Measurements from ENCODE around the gene PAAF1. TPM values are rescaled to one million over a fixed set of nuclear protein-coding genes. Genes with fewer than 3 reads are reported as not detected.

PAAF1 gene
- polyA plus RNA-seq, 4 donors = 9.2 to 31.7 (median 13.6) TPM

DNA sequence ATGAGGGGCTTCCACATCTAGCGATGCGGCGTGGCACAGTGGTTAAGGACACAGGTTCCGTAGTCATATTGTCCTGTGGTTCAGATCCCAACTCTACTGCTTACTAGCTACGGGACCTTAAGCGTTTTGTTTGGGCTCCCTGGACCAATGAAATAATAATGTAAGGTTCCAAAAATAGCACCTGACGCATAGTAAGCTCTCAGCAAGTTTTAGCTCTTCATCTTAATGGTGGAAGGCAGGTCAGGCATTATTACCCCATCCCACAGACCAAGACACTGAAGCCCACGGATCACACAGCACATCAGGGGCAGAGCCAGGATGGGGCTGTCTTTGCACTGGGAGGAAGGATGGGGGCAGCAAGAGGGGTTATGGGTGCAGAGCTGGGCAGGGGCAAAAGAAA lies 87.1 kb downstream of the PAAF1 start:
- Histone ChIP-seq H3K4me3 (ENCODE audit: low read depth in 1 of 3, low read length in 3 of 3) (no peak overlapping the region), H3K9me3 (ENCODE audit: control insufficient read depth in 2 of 2, insufficient read depth in 1 of 2, low read depth in 1 of 2, low read length in 1 of 2) (no peaks in the 10 kb centered on the region), H3K4me1 (ENCODE audit: control insufficient read depth in 3 of 3, insufficient read depth in 2 of 3, low read depth in 1 of 3, low read length in 2 of 3) (no peaks in the 10 kb centered on the region), H3K36me3 (ENCODE audit: control insufficient read depth in 3 of 3, insufficient read depth in 2 of 3, low read depth in 1 of 3, low read length in 3 of 3) (no peaks in the 10 kb centered on the region), H3K27ac (ENCODE audit: low read depth in 1 of 3, low read length in 2 of 3) (no peak overlapping the region), H3K27me3 (ENCODE audit: control insufficient read depth in 3 of 3, insufficient read depth in 3 of 3, low read length in 3 of 3) (peaks cover 0 to 3% (median 0%) of the 10 kb centered on the region in 3 donors)
- no peak for FAIRE-seq
- DNase-seq = no peak
- WGBS, 3 donors = 82 to 85% (median 84%) methylated on average over 8 of the region's 8 CpGs

DNA sequence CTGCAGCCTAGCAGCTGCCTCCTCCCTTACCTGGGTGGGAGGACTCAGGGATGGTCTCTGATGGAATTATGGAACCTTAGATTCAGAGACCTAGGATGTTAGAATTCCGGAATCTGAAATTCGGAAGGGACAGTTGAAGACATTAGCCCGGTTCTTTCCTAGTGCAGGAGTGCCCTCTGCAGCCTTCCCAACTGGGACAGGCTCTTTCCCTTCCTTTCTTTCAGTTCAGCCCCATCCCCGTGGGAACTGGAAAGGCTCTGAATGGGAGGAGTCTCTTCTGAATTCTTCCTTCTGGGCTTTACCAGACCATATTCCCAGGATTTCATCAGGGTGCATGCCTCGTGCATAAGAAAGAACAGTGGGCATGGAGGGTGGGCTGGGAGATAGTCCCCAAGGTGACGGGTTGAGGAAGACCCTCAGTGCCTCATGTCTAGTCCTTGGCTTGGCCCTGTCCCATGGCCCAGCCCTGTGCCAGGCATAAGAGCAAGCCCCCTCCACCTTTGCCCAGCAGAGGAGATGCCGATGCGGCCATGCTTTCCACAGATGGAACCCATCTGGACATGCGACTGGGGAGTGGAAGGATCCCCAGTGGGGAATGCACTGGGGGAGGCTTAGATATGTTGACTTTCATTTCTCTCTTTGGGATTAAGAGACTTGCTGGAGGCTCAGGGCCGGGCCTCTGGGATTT lies 88.4 kb downstream of the PAAF1 start:
- Histone ChIP-seq H3K4me3 (ENCODE audit: low read depth in 1 of 3, low read length in 3 of 3) (no peak overlapping the region), H3K27me3 (ENCODE audit: control insufficient read depth in 3 of 3, insufficient read depth in 3 of 3, low read length in 3 of 3) (no peaks in the 10 kb centered on the region), H3K36me3 (ENCODE audit: control insufficient read depth in 3 of 3, insufficient read depth in 2 of 3, low read depth in 1 of 3, low read length in 3 of 3) (no peaks in the 10 kb centered on the region), H3K27ac (ENCODE audit: low read depth in 1 of 3, low read length in 2 of 3) (no peak overlapping the region), H3K9me3 (ENCODE audit: control insufficient read depth in 2 of 2, insufficient read depth in 1 of 2, low read depth in 1 of 2, low read length in 1 of 2) (no peaks in the 10 kb centered on the region), H3K4me1 (ENCODE audit: control insufficient read depth in 3 of 3, insufficient read depth in 2 of 3, low read depth in 1 of 3, low read length in 2 of 3) (no peaks in the 10 kb centered on the region)
- 66 to 69% (median 68%) methylated on average over 10 of the region's 10 CpGs for WGBS, 3 donors
- DNase-seq = no peak
- FAIRE-seq = no peak

DNA sequence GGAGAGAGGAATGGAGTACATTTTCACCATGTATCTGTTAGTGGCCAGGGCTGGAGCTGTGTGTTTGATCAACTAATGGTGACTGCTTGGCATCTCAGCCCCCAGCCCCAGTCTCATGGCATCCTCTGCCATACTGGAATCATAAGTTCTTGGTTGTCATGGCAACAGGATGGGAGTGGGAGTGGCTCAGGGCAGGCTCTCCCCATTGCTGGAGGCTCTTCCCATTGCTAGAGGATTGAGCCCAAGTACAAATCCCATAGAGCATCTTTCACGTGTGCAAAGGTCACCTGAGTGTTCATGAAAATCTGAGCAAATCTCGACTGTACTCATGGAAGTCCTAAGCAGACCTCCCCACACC lies 88.9 kb downstream of the PAAF1 start:
- no peaks in the 10 kb centered on the region for H3K27me3 ChIP-seq (ENCODE audit: control insufficient read depth in 3 of 3, insufficient read depth in 3 of 3, low read length in 3 of 3)
- 17 to 60% (median 28%) methylated on average over 2 of the region's 2 CpGs for WGBS, 3 donors
- H3K4me3 ChIP-seq (ENCODE audit: low read depth in 1 of 3, low read length in 3 of 3) = no peak overlapping the region
- DNase-seq = no peak
- no peak overlapping the region for H3K27ac ChIP-seq (ENCODE audit: low read depth in 1 of 3, low read length in 2 of 3)
- H3K9me3 ChIP-seq (ENCODE audit: control insufficient read depth in 2 of 2, insufficient read depth in 1 of 2, low read depth in 1 of 2, low read length in 1 of 2) = no peaks in the 10 kb centered on the region
- FAIRE-seq = no peak
- H3K4me1 ChIP-seq (ENCODE audit: control insufficient read depth in 3 of 3, insufficient read depth in 2 of 3, low read depth in 1 of 3, low read length in 2 of 3) = no peaks in the 10 kb centered on the region
- H3K36me3 ChIP-seq (ENCODE audit: control insufficient read depth in 3 of 3, insufficient read depth in 2 of 3, low read depth in 1 of 3, low read length in 3 of 3) = no peaks in the 10 kb centered on the region

DNA sequence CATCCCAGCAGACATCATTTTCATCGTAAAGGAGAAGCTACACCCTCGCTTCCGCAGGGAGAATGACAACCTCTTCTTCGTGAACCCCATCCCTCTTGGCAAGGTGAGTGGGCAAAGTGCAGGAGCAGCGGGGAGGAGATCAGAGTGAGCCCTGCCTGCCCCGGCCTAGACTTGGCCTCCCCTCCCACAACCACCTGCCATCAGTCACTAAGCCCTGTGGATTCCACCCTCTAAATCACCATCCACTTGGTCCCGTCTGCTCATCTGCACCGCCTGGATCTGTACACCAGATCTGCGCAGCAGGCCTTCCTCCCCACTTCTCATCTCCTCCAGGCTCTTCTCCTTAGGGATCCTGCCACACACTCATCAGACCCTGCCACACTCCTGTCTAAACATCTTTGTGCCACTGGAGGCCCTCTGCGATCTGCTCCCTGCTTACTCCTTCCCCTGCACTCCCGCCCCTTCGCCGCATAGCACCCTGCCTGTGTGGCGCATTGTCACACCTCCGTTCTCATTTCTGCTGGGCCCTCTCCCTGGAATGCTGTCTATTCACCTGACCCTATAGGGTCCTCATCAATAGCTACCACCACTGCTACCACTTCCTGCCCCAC lies 91.7 kb downstream of the PAAF1 start:
- Histone ChIP-seq H3K27ac (ENCODE audit: low read depth in 1 of 3, low read length in 2 of 3) (no peak overlapping the region), H3K9me3 (ENCODE audit: control insufficient read depth in 2 of 2, insufficient read depth in 1 of 2, low read depth in 1 of 2, low read length in 1 of 2) (no peaks in the 10 kb centered on the region), H3K4me3 (ENCODE audit: low read depth in 1 of 3, low read length in 3 of 3) (no peak overlapping the region), H3K36me3 (ENCODE audit: control insufficient read depth in 3 of 3, insufficient read depth in 2 of 3, low read depth in 1 of 3, low read length in 3 of 3) (peaks cover 0 to 10% (median 0%) of the 10 kb centered on the region in 3 donors), H3K4me1 (ENCODE audit: control insufficient read depth in 3 of 3, insufficient read depth in 2 of 3, low read depth in 1 of 3, low read length in 2 of 3) (no peaks in the 10 kb centered on the region), H3K27me3 (ENCODE audit: control insufficient read depth in 3 of 3, insufficient read depth in 3 of 3, low read length in 3 of 3) (no peaks in the 10 kb centered on the region)
- FAIRE-seq (no peak), DNase-seq (no peak)
- WGBS, 3 donors = 76 to 88% (median 87%) methylated on average over 15 of the region's 15 CpGs

DNA sequence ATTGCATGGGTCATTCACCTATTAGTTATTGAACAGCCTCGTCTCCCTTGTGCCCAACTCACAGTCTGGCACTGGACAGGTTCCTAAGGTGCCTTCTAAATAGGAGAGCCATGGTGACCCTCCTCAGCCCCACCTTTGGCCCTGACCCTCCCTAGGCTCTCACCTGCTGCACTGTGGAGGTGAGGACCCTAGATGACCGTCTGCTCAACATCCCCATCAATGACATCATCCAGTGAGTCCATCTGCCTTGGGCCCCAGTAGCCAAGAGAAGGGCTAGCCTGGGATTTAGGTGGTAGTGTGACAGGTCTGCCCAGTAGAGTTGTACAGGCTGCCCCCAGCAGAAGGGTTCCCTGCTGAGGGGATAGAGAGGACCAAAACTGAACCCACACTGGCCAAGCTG lies 92.3 kb downstream of the PAAF1 start:
- Histone ChIP-seq H3K36me3 (ENCODE audit: control insufficient read depth in 3 of 3, insufficient read depth in 2 of 3, low read depth in 1 of 3, low read length in 3 of 3) (peaks cover 0 to 13% (median 0%) of the 10 kb centered on the region in 3 donors), H3K4me1 (ENCODE audit: control insufficient read depth in 3 of 3, insufficient read depth in 2 of 3, low read depth in 1 of 3, low read length in 2 of 3) (peaks cover 0 to 4% (median 0%) of the 10 kb centered on the region in 3 donors), H3K27me3 (ENCODE audit: control insufficient read depth in 3 of 3, insufficient read depth in 3 of 3, low read length in 3 of 3) (no peaks in the 10 kb centered on the region), H3K4me3 (ENCODE audit: low read depth in 1 of 3, low read length in 3 of 3) (no peak overlapping the region), H3K27ac (ENCODE audit: low read depth in 1 of 3, low read length in 2 of 3) (no peak overlapping the region), H3K9me3 (ENCODE audit: control insufficient read depth in 2 of 2, insufficient read depth in 1 of 2, low read depth in 1 of 2, low read length in 1 of 2) (no peaks in the 10 kb centered on the region)
- DNase-seq (no peak), FAIRE-seq (no peak)
- 62 to 67% (median 65%) methylated on average over 2 of the region's 2 CpGs for WGBS, 3 donors

DNA sequence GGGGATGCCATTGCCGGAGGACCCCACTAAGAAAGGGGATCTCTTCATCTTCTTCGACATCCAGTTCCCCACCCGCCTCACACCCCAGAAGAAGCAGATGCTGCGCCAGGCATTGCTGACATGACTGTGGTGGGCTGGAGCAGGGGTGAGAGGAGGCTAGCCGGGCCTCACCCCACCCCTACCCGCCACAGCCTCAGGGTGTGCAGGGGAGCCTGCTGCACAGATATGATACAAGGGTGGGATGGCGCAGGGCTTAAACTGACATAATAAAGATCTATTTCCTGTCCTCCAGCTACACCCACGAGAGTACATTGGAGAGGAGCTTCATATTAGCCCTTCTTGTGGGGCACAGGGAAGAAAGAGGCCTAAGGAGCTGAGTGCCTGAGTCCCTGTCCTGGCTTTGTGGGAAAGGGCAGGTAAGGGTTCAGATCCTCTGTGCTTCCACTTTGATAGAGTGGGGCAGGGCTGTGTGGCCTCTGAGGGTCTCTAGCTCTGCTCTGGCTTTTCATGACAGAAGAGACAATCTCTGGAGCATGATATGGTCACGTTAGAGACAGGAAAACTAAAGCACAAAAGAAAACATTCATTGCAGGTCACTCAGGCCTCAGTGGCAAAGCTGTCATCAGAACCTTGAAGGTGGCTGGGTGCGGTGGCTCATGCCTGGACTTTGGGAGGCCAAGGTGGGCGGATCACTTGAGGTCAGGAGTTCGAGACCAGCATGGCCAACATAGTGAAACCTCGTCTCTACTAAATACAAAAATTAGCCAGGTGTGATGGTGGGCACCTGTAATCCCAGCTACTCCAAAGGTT lies 93.4 kb downstream of the PAAF1 start:
- H3K36me3 ChIP-seq (ENCODE audit: control insufficient read depth in 3 of 3, insufficient read depth in 2 of 3, low read depth in 1 of 3, low read length in 3 of 3) = peaks cover 0 to 24% (median 2%) of the 10 kb centered on the region in 3 donors
- H3K4me3 ChIP-seq (ENCODE audit: low read depth in 1 of 3, low read length in 3 of 3) = no peak overlapping the region
- FAIRE-seq (no peak), DNase-seq (no peak)
- H3K27me3 ChIP-seq (ENCODE audit: control insufficient read depth in 3 of 3, insufficient read depth in 3 of 3, low read length in 3 of 3) = no peaks in the 10 kb centered on the region
- H3K27ac ChIP-seq (ENCODE audit: low read depth in 1 of 3, low read length in 2 of 3) = no peak overlapping the region
- no peaks in the 10 kb centered on the region for H3K9me3 ChIP-seq (ENCODE audit: control insufficient read depth in 2 of 2, insufficient read depth in 1 of 2, low read depth in 1 of 2, low read length in 1 of 2)
- WGBS, 3 donors = 48 to 73% (median 51%) methylated on average over 13 of the region's 13 CpGs
- peaks cover 0 to 4% (median 0%) of the 10 kb centered on the region in 3 donors for H3K4me1 ChIP-seq (ENCODE audit: control insufficient read depth in 3 of 3, insufficient read depth in 2 of 3, low read depth in 1 of 3, low read length in 2 of 3)

DNA sequence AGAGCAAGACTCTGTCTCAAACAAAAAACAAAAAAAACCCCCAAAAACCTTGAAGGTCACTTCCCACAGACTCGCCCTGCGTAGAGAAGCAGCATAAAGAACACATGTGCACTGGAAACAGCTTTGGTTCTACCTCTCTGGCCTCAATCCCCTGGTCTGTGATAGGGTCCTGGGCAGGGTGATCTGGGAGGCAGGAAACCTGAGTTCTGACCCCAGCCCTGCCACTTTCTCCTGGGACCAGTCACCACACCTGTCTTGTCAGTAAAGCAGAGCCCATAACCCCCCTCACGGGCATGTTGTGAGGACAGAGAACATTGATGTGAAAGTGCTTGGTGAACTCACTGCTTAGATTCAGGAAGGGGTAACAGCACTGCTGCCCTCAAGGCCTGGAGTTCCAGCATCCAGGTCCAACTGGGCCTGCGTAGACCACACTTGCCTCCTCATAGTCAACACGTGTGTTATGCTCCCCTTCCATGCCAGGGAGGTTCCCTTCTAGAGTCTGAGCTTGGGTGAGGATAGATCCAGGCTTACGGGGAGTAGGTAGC lies 94.4 kb downstream of the PAAF1 start:
- DNase-seq (no peak), FAIRE-seq (no peak)
- no peak overlapping the region for H3K4me3 ChIP-seq (ENCODE audit: low read depth in 1 of 3, low read length in 3 of 3)
- 67 to 77% (median 70%) methylated on average over 6 of the region's 6 CpGs for WGBS, 3 donors
- H3K9me3 ChIP-seq (ENCODE audit: control insufficient read depth in 2 of 2, insufficient read depth in 1 of 2, low read depth in 1 of 2, low read length in 1 of 2) = no peaks in the 10 kb centered on the region
- peaks cover 0 to 33% (median 4%) of the 10 kb centered on the region in 3 donors for H3K36me3 ChIP-seq (ENCODE audit: control insufficient read depth in 3 of 3, insufficient read depth in 2 of 3, low read depth in 1 of 3, low read length in 3 of 3)
- peaks cover 0 to 4% (median 0%) of the 10 kb centered on the region in 3 donors for H3K4me1 ChIP-seq (ENCODE audit: control insufficient read depth in 3 of 3, insufficient read depth in 2 of 3, low read depth in 1 of 3, low read length in 2 of 3)
- peak overlapping the region in 1 of 3 donors; percentile 14 for H3K27ac ChIP-seq (ENCODE audit: low read depth in 1 of 3, low read length in 2 of 3)
- H3K27me3 ChIP-seq (ENCODE audit: control insufficient read depth in 3 of 3, insufficient read depth in 3 of 3, low read length in 3 of 3) = no peaks in the 10 kb centered on the region

DNA sequence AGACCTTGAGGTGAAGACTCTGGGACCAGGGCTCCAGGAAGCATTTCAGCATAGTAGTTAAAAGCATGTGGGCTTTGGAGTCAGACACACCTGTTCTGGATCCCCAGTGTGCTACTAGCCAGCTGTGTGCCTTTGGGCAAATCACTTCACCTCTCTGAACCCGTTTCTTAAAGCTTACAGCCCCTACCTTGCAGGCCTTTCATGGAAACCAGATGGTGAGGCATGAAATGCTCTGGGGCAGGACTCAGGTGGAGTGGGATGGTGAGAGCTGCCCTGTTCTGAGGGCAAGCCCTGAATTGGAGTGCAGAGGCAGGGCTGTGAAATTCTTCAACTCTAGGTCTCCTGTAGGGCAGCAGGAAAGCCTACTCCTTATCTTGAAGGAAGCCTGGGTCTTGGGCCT lies 95.4 kb downstream of the PAAF1 start:
- Histone ChIP-seq H3K4me1 (ENCODE audit: control insufficient read depth in 3 of 3, insufficient read depth in 2 of 3, low read depth in 1 of 3, low read length in 2 of 3) (peaks cover 0 to 4% (median 0%) of the 10 kb centered on the region in 3 donors), H3K27ac (ENCODE audit: low read depth in 1 of 3, low read length in 2 of 3) (no peak overlapping the region), H3K9me3 (ENCODE audit: control insufficient read depth in 2 of 2, insufficient read depth in 1 of 2, low read depth in 1 of 2, low read length in 1 of 2) (no peaks in the 10 kb centered on the region), H3K36me3 (ENCODE audit: control insufficient read depth in 3 of 3, insufficient read depth in 2 of 3, low read depth in 1 of 3, low read length in 3 of 3) (peaks cover under 1 to 40% (median 11%) of the 10 kb centered on the region in 3 donors), H3K4me3 (ENCODE audit: low read depth in 1 of 3, low read length in 3 of 3) (no peak overlapping the region), H3K27me3 (ENCODE audit: control insufficient read depth in 3 of 3, insufficient read depth in 3 of 3, low read length in 3 of 3) (no peaks in the 10 kb centered on the region)
- FAIRE-seq (no peak), DNase-seq (no peak)
- WGBS, 3 donors = 52 to 72% (median 71%) methylated on average over 1 of the region's 1 CpG

Data from small intestine (tissue), 7 donors.